Ishikawa (cell line): ENCODE data around the gene NFATC1.

Source experiments
- CEBPB ChIP-seq: IDR thresholded peaks from 2 replicates; pipeline ENCODE4 v1.6.1; 2012
- EP300 ChIP-seq: IDR thresholded peaks from 2 replicates; pipeline ENCODE4 v1.6.1; 2012; ENCODE audit warnings: borderline replicate concordance
- NFIC ChIP-seq: IDR thresholded peaks from 2 replicates; pipeline ENCODE4 v1.6.1; 2012
- TAF1 ChIP-seq: IDR thresholded peaks from 2 replicates; pipeline ENCODE4 v1.6.1; 2012; ENCODE audit warnings: low read depth, mild to moderate bottlenecking
- YY1 ChIP-seq: IDR thresholded peaks from 2 replicates; pipeline ENCODE4 v1.6.1; 2012; ENCODE audit warnings: low read depth
- TF ChIP-seq, protein P1 (sequence below): IDR thresholded peaks from 2 replicates; pipeline ENCODE4 v1.6.1; 2012; ENCODE audit warnings: low read depth, mild to moderate bottlenecking
- TF ChIP-seq, protein P2 (sequence below): IDR thresholded peaks from 2 replicates; pipeline ENCODE4 v1.6.1; 2012

DNA sequence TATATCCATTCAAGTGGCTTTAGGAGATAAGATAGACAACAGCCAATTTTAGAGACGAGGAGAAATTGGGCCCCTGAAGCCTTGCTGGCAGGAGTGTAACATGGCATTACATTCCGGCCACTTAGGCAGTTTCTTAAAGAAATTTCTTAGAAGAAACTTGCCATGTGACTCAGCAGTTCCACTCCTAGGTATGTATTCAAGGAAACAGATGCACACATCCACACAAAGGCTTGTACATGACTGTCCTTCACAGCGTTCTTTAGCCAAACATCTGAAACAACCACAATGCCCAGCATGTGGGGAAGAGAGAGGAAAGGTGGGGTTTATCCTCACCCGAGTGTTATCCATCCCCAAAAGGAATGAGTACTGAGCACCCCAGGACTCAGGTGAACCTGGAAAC lies 107.1 kb downstream of the NFATC1 start:
- TF ChIP-seq TAF1: no peak
- TF ChIP-seq, protein P1, sequence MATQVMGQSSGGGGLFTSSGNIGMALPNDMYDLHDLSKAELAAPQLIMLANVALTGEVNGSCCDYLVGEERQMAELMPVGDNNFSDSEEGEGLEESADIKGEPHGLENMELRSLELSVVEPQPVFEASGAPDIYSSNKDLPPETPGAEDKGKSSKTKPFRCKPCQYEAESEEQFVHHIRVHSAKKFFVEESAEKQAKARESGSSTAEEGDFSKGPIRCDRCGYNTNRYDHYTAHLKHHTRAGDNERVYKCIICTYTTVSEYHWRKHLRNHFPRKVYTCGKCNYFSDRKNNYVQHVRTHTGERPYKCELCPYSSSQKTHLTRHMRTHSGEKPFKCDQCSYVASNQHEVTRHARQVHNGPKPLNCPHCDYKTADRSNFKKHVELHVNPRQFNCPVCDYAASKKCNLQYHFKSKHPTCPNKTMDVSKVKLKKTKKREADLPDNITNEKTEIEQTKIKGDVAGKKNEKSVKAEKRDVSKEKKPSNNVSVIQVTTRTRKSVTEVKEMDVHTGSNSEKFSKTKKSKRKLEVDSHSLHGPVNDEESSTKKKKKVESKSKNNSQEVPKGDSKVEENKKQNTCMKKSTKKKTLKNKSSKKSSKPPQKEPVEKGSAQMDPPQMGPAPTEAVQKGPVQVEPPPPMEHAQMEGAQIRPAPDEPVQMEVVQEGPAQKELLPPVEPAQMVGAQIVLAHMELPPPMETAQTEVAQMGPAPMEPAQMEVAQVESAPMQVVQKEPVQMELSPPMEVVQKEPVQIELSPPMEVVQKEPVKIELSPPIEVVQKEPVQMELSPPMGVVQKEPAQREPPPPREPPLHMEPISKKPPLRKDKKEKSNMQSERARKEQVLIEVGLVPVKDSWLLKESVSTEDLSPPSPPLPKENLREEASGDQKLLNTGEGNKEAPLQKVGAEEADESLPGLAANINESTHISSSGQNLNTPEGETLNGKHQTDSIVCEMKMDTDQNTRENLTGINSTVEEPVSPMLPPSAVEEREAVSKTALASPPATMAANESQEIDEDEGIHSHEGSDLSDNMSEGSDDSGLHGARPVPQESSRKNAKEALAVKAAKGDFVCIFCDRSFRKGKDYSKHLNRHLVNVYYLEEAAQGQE: no peak
- TF ChIP-seq, protein P2, sequence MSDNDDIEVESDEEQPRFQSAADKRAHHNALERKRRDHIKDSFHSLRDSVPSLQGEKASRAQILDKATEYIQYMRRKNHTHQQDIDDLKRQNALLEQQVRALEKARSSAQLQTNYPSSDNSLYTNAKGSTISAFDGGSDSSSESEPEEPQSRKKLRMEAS: no peak
- no peak for TF ChIP-seq YY1
- no peak for TF ChIP-seq CEBPB
- no peak for TF ChIP-seq EP300
- TF ChIP-seq NFIC: no peak
